Loucy (cell line): Measurements from ENCODE around the gene IFT88.

Experiments used
- H2AFZ ChIP-seq: fragments of 200-600 bp; sonication (generic); 2 replicates; pipeline ENCODE4 v1.6.0; 2016; ENCODE audit warnings: antibody characterized with exemption, mild to moderate bottlenecking, low read length, moderate library complexity
- H3F3A ChIP-seq: fragments of 200-600 bp; 2 replicates; pipeline ENCODE4 v1.6.0; 2016; ENCODE audit warnings: antibody characterized with exemption, low read depth, mild to moderate bottlenecking
- H3K27me3 ChIP-seq: fragments of 200-600 bp; sonication (generic); 2 replicates; pipeline ENCODE4 v1.6.1; 2014; ENCODE audit warnings: low read length, mild to moderate bottlenecking; ENCODE audit not compliant: insufficient read depth, poor library complexity, severe bottlenecking
- H3K36me3 ChIP-seq: fragments of 200-600 bp; sonication (generic); 2 replicates; pipeline ENCODE4 v1.6.1; 2016; ENCODE audit warnings: low read length; ENCODE audit not compliant: insufficient read depth
- H3K4me1 ChIP-seq: fragments of 200-600 bp; sonication (generic); 2 replicates; pipeline ENCODE4 v1.5.1; 2014; ENCODE audit warnings: low read length, mild to moderate bottlenecking; ENCODE audit not compliant: insufficient read depth, poor library complexity, severe bottlenecking
- H3K4me2 ChIP-seq: fragments of 200-600 bp; sonication (generic); 2 replicates; pipeline ENCODE4 v1.6.0; 2014; ENCODE audit warnings: antibody characterized with exemption, low read length, low read depth, mild to moderate bottlenecking; ENCODE audit not compliant: poor library complexity, severe bottlenecking
- H3K4me3 ChIP-seq: fragments of 200-600 bp; sonication (generic); 2 replicates; pipeline ENCODE4 v1.5.1; 2014; ENCODE audit warnings: low read length, mild to moderate bottlenecking, mixed read lengths; ENCODE audit not compliant: poor library complexity, severe bottlenecking
- H3K79me2 ChIP-seq: fragments of 200-600 bp; sonication (generic); 2 replicates; pipeline ENCODE4 v1.6.1; 2014; ENCODE audit warnings: low read length; ENCODE audit not compliant: insufficient read depth
- H3K9ac ChIP-seq: fragments of 200-600 bp; sonication (generic); 2 replicates; pipeline ENCODE4 v1.6.0; 2014; ENCODE audit warnings: mild to moderate bottlenecking, low read depth, low read length, moderate library complexity; ENCODE audit not compliant: poor library complexity, severe bottlenecking
- H3K9me2 ChIP-seq: fragments of 200-600 bp; sonication (generic); replicated peaks from 2 replicates; pipeline ENCODE4 v1.6.1; 2016; ENCODE audit warnings: low read depth, low read length, mixed read lengths
- H3K9me3 ChIP-seq: fragments of 200-600 bp; sonication (generic); 2 replicates; pipeline ENCODE4 v1.6.1; 2014; ENCODE audit warnings: mild to moderate bottlenecking, antibody characterized with exemption, low read length, low read depth; ENCODE audit not compliant: insufficient read depth
- H4K20me1 ChIP-seq: fragments of 200-600 bp; sonication (generic); 2 replicates; pipeline ENCODE4 v1.6.0; 2014; ENCODE audit warnings: antibody characterized with exemption, low read length, mild to moderate bottlenecking; ENCODE audit not compliant: insufficient read depth, poor library complexity, severe bottlenecking
- EZH2phosphoT487 ChIP-seq: fragments of 200-600 bp; IDR thresholded peaks from 2 replicates; pipeline ENCODE4 v1.6.1; 2018; ENCODE audit warnings: antibody characterized with exemption, mild to moderate bottlenecking, moderate library complexity, borderline replicate concordance
- TF ChIP-seq, protein P1 (sequence below): fragments of 200-600 bp; sonication (generic); conservative IDR thresholded peaks from 2 replicates; pipeline ENCODE4 v1.5.1; 2014; ENCODE audit warnings: mild to moderate bottlenecking, antibody characterized with exemption, low read length

The IFT88 gene

DNA sequence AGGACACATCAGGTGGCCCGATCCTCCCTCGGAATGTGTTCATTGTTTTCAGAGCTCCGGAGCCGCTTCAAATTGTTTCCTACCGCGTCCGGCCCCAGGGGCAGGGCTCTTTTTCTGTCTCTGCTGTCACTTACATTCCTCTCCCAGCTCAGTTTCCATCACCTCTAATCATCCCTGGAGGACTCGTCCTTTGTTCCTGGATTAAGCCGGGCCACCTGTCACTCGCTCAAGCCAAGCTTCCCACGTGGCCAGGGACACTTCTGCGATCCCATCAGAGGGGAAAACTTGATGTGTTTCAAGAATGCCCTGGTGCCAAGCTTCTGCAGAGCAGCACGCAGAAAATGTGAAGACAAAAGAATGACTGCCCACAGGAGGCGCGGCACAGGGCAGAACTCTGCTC lies 150.0 kb downstream of the IFT88 start:
- Histone ChIP-seq H3K4me3 (no peak overlapping the region), H3K4me2 (no peak overlapping the region), H3K9me3 (no peaks in the 10 kb centered on the region), H3K9ac (no peak overlapping the region), H3K27me3 (no peaks in the 10 kb centered on the region), H3K4me1 (peaks cover 3% of the 10 kb centered on the region), H3K79me2 (no peaks in the 10 kb centered on the region), H3K9me2 (no peaks in the 10 kb centered on the region), H3K36me3 (no peaks in the 10 kb centered on the region), H2AFZ (no peak overlapping the region), H3F3A (no peaks in the 10 kb centered on the region), H4K20me1 (no peaks in the 10 kb centered on the region)
- TF ChIP-seq, protein P1, sequence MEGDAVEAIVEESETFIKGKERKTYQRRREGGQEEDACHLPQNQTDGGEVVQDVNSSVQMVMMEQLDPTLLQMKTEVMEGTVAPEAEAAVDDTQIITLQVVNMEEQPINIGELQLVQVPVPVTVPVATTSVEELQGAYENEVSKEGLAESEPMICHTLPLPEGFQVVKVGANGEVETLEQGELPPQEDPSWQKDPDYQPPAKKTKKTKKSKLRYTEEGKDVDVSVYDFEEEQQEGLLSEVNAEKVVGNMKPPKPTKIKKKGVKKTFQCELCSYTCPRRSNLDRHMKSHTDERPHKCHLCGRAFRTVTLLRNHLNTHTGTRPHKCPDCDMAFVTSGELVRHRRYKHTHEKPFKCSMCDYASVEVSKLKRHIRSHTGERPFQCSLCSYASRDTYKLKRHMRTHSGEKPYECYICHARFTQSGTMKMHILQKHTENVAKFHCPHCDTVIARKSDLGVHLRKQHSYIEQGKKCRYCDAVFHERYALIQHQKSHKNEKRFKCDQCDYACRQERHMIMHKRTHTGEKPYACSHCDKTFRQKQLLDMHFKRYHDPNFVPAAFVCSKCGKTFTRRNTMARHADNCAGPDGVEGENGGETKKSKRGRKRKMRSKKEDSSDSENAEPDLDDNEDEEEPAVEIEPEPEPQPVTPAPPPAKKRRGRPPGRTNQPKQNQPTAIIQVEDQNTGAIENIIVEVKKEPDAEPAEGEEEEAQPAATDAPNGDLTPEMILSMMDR, result no peak
- TF ChIP-seq EZH2phosphoT487, result no peak

DNA sequence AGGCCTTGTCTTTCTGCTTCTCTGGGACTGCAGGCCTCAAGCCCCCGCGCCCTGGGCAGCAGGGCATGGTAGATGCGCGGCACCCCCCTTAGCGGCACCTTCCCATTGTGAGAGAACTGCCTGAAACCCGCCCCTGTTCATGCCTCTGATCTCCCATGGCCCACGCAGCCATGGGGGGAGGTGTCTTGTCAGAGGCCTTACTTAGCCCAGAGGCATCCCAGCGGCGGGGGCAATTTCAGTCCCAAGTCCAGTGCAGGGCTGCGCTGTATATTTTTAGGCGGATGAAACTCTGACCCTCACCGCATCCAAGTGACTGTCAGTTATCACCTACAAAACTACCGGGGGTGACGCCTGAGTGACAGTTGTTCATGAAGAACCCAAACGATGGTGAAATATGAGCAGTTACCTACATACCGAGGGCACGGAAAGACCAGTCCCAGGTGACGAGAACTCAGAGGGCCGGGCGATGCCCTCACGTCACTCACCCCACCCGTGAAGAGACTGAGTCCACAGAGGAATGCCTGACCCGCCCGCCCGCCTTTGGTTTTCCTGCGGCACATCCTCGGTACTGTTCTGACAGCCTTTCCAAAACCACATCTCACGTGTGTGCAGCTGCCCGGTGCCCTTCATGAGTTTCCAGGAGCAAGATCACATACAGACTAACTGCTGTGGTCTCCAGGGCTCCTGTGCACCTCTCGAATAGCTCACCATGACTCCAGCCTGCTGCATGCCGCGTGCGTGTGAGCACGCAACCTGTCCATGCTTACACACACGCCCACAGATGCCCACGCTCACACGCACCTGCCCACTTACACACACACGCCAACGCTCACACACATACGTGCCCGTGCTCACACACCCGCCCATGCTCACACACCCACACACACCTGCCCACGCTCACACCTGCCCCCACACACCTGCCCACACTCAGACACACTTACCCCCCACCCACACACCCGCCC lies 150.9 kb downstream of the IFT88 start:
- Histone ChIP-seq H3K4me1 (peaks cover 3% of the 10 kb centered on the region), H3F3A (no peaks in the 10 kb centered on the region)

DNA sequence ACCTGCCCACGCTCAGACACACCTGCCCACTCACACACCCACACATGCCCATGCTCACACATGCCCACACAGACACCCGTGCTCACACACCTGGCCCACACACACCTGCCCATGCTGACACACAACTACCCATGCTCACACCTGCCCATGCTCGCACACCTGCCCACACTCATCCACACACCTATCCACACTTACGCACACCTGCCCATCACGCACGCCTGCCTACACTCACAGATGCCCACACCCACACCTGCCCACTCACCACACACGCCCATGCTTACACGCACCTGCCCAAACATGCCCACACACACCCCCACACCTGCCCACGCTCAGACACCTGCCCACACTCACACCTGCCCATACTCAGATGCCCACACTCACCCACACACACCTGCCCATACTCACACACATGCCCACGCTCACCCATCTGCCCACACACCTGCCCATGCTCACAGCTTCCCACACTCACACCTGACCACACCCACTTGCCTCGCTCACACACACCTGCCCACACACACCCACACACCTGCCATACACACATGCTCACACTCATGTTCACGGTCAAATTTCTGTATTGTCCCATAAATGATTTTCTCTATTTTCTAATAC lies 152.1 kb downstream of the IFT88 start:
- no peaks in the 10 kb centered on the region for H3K79me2 ChIP-seq
- no peak overlapping the region for H3K4me2 ChIP-seq
- no peaks in the 10 kb centered on the region for H3K36me3 ChIP-seq
- no peaks in the 10 kb centered on the region for H3K4me1 ChIP-seq
- H3K27me3 ChIP-seq, result no peaks in the 10 kb centered on the region
- H3K4me3 ChIP-seq, result no peak overlapping the region
- no peaks in the 10 kb centered on the region for H4K20me1 ChIP-seq
- no peak overlapping the region for H2AFZ ChIP-seq
- no peaks in the 10 kb centered on the region for H3K9me3 ChIP-seq
- H3K9ac ChIP-seq, result no peak overlapping the region
- no peaks in the 10 kb centered on the region for H3K9me2 ChIP-seq
- TF ChIP-seq, protein P1, result no peak
- TF ChIP-seq EZH2phosphoT487, result no peak
- no peaks in the 10 kb centered on the region for H3F3A ChIP-seq

More for the DNA sequence above, 150.9 kb downstream of the IFT88 start:
- Histone ChIP-seq H3K9me2 (no peaks in the 10 kb centered on the region), H2AFZ (no peak overlapping the region), H3K4me2 (no peak overlapping the region), H3K79me2 (no peaks in the 10 kb centered on the region), H3K9me3 (no peaks in the 10 kb centered on the region), H3K4me3 (no peak overlapping the region), H3K27me3 (no peaks in the 10 kb centered on the region), H4K20me1 (no peaks in the 10 kb centered on the region), H3K36me3 (no peaks in the 10 kb centered on the region), H3K9ac (no peak overlapping the region)
- TF ChIP-seq, protein P1, result no peak
- TF ChIP-seq EZH2phosphoT487, result no peak
